Body of pancreas (tissue), 4 donors: Measurements from ENCODE around the gene NR4A3.

ENCODE experiments used
- CTCF ChIP-seq, 7 experiments: fragments of 450-650 bp in 4 of 7; fragments of 200-600 bp in 3 of 7; sonication (generic) in 3 of 7; IDR thresholded peaks; one replicate each; pipeline ENCODE4 v1.5.1; 2016 to 2019; ENCODE audit warnings: antibody characterized with exemption in 7 of 7
- POLR2A ChIP-seq, 3 donors: fragments of 450-650 bp; IDR thresholded peaks; one replicate each; pipeline ENCODE4 v1.6.1; 2016; ENCODE audit warnings: antibody characterized with exemption in 3 of 3, mild to moderate bottlenecking in 2 of 3

GRCh38 chr9:99852617-99853016 lies 30.9 kb downstream of the NR4A3 start:
- no peak for TF ChIP-seq CTCF (IDR thresholded peaks at IDR 0.05)
- TF ChIP-seq POLR2A (IDR thresholded peaks at IDR 0.05): no peak
